GM10266 (cell line): ENCODE data around the gene DPP6.
"Not testable (repeated sequence)": the region's sequence is repeated elsewhere in the genome, so short reads cannot be mapped to it uniquely, and the experiment has no call there.

Experiments
- DNase-seq: peaks from one replicate; pipeline ENCODE4 v3.0.0; 2012; ENCODE audit errors: extremely low spot score
- CTCF ChIP-seq: IDR thresholded peaks from 2 replicates; pipeline ENCODE4 v1.5.1; 2012; ENCODE audit warnings: mild to moderate bottlenecking, low read depth; ENCODE audit not compliant: control insufficient read depth, insufficient read depth; ENCODE audit errors: missing control alignments

Gene DPP6

GRCh38 chr7:154677454-154677853, 625.3 kb downstream of the DPP6 start:
- DNase-seq = no peak
- no peak for TF ChIP-seq CTCF

GRCh38 chr7:154678001-154678550, 625.9 kb downstream of the DPP6 start:
- not testable (repeated sequence) for DNase-seq

- DNase-seq = no peak
- TF ChIP-seq CTCF = no peak
Measured at GRCh38 chr7:154679379-154680053, 627.3 kb downstream of the DPP6 start.

GRCh38 chr7:154680894-154681659, 628.9 kb downstream of the DPP6 start:
- DNase-seq = no peak

GRCh38 chr7:154682003-154682402, 629.8 kb downstream of the DPP6 start:
- DNase-seq = no peak

More at GRCh38 chr7:154680894-154681659, 628.9 kb downstream of the DPP6 start:
- TF ChIP-seq CTCF = no peak

GRCh38 chr7:154684666-154685563, 632.7 kb downstream of the DPP6 start:
- no peak for TF ChIP-seq CTCF
- no peak for DNase-seq

More at GRCh38 chr7:154682003-154682402, 629.8 kb downstream of the DPP6 start:
- TF ChIP-seq CTCF = no peak

GRCh38 chr7:154685564-154685901, 633.3 kb downstream of the DPP6 start:
- no peak for DNase-seq
- no peak for TF ChIP-seq CTCF
